ENCODE data around the gene NDFIP2.

Gene NDFIP2

DNA sequence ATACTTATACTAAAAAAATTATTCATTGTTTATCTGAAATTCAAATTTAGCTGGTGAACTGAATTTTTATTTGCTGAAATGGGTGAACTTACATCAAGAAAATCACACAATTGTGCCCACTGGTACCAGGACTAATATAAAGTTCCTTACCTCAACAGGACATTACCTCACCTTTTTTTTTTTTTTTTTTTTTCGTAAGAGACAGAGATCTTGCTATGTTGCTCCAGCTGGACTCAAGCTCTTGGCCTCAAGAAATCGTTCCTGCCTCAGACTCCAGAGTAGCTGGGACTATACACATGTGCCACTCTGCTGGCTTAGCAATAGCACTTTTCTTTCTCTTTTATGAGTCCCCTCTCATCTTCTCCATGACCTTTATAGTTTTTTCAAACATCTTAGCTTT is 22.5 kb upstream of the NDFIP2 start:
- DNase-seq (ENCODE audit: low read depth in 2 of 2): no peak

GRCh38 chr13:79459906-79460305 is 21.0 kb upstream of the NDFIP2 start:
- no peak for DNase-seq (ENCODE audit: low read depth in 2 of 2)

- no peak for DNase-seq (ENCODE audit: low read depth in 2 of 2)
Measured at GRCh38 chr13:79462895-79463294, 18.1 kb upstream of the NDFIP2 start.

- no peak for DNase-seq (ENCODE audit: low read depth in 2 of 2)
Measured at GRCh38 chr13:79463604-79464003, 17.4 kb upstream of the NDFIP2 start.

DNA sequence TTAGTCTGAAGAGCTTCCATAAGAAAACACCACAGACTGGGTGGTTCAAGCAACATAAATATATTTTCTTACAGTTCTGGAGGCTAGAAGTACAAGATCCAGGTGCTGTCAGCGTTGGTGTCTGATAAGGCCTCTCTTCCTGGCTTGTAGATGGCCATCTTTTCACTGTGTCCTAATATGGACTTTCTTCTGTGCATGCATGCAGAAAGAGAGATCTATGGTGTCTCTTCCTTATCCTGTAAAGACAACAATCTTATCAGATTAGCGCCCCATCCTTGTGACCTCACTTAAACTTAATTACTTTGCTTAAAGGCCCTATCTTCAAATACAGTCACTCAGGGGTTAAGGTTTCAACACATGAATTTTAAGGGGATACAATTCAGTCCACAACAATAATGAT is 14.1 kb upstream of the NDFIP2 start:
- DNase-seq (ENCODE audit: low read depth in 2 of 2): no peak

DNA sequence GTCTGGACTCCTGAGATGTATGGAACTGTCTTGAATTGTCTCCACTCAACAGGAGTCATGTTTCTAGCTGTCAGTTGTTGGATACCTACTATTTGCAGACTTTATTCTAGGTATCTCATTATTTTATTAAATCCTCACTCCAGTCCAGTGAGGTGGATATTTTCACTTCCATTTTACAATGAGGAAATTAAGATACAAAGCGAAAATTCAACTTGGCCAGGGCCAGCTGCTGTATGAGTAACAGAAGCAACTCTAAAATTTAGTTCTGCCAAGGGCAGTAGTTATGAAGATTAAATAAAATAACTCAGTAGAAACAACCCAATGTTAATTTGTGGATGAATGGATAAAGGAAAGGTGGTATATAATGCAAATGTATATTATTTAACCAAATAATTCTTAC is 12.6 kb upstream of the NDFIP2 start:
- no peak for DNase-seq (ENCODE audit: low read depth in 2 of 2)

- no peak for DNase-seq (ENCODE audit: low read depth in 2 of 2)
Measured at GRCh38 chr13:79468819-79469218, 12.1 kb upstream of the NDFIP2 start.

GRCh38 chr13:79469608-79470007 is 11.3 kb upstream of the NDFIP2 start:
- no peak for DNase-seq (ENCODE audit: low read depth in 2 of 2)

- no peak for DNase-seq (ENCODE audit: low read depth in 2 of 2)
Measured at GRCh38 chr13:79470666-79471065, 10.3 kb upstream of the NDFIP2 start.

- no peak for DNase-seq (ENCODE audit: low read depth in 2 of 2)
Measured at GRCh38 chr13:79475569-79475968, 5.4 kb upstream of the NDFIP2 start.

GRCh38 chr13:79477968-79478367 is 3.0 kb upstream of the NDFIP2 start:
- DNase-seq (ENCODE audit: low read depth in 2 of 2): no peak

DNA sequence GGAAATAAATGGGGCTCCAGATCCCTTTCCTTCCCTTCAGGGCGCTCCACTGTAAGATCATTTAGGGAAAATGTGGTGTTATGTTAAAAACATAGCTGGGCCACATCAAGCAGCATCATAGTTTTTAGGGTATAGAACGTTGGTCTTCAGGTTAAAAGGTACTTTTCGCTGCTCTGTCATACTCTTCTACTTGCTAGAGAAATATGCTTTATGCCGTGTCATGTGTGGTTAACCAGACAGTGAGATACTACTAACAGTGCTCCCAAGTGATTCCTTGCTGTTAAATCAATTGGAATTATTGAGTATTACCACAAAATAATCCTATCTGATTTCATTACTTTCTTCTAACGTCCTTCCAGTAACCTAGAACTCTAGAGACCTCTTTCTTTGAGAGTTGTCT is 1.1 kb upstream of the NDFIP2 start:
- no peak for DNase-seq (ENCODE audit: low read depth in 2 of 2)

DNA sequence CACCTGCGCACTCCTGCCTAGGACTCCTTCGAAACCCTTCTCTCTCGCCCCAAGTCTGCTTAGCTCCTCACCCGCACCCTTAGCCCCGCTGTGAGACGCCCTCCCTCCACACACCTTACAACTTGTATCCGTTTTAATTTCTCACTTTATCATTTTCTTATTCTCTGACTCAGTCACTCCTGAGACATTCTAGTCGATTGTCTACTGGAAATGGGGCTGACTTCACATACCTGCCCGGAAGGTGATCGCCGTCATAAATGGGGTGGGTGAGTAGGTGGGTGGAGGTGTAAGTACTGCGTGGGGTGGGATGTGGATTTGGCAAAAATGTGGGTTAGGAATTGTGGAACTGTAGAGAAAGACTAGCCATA is 714 bp downstream of the NDFIP2 start:
- DNase-seq (ENCODE audit: low read depth in 2 of 2): peak; percentile 70 to 82

DNA sequence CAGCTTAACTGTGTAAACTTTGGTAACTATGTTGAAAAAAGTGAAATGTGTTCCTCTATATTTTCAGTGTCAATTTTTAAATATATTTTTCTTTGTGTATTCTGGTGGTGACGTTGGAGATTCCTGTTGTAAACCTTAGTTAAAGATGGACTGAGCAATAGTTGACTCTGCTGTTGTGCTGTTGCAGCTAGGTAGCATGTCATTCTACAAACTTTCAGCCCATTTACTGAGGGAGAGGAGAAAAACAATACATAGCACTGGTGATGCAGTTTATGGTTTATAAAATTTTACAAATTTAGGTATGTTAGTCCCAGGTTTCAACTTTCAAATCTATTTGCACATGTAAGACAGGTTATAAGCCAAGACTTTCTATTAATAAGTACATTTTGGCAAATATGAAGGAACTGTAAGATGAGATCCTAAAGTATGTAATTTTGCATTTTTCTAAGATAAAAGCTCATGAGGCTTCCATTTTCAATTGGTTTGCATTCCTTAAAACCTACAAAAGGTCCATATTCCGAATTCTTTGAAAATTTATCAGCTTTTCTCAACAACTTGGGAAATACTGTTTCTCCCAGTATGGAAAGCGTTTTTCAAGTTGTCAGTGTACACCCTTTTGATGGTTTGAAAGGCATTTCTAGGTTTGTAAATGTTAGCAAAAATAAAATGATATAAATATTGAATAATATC is 1.5 kb downstream of the NDFIP2 start:
- DNase-seq (ENCODE audit: low read depth in 2 of 2): no peak

GRCh38 chr13:79483086-79483706 is 2.2 kb downstream of the NDFIP2 start:
- DNase-seq (ENCODE audit: low read depth in 2 of 2): no peak

GRCh38 chr13:79485014-79485811 is 4.3 kb downstream of the NDFIP2 start:
- DNase-seq (ENCODE audit: low read depth in 2 of 2): no peak

GRCh38 chr13:79486433-79487188 is 5.7 kb downstream of the NDFIP2 start:
- no peak for DNase-seq (ENCODE audit: low read depth in 2 of 2)

- no peak for DNase-seq (ENCODE audit: low read depth in 2 of 2)
Measured at GRCh38 chr13:79490326-79490725, 9.4 kb downstream of the NDFIP2 start.

GRCh38 chr13:79490824-79491223 is 9.9 kb downstream of the NDFIP2 start:
- no peak for DNase-seq (ENCODE audit: low read depth in 2 of 2)

- DNase-seq (ENCODE audit: low read depth in 2 of 2): no peak
Measured at GRCh38 chr13:79491715-79492114, 10.8 kb downstream of the NDFIP2 start.

- DNase-seq (ENCODE audit: low read depth in 2 of 2): no peak
Measured at GRCh38 chr13:79492313-79492798, 11.4 kb downstream of the NDFIP2 start.
